ENCODE data around the gene SDC1.

GRCh38 chr2:20201671-20202070 lies 23.3 kb downstream of the SDC1 start:
- no peak for TF ChIP-seq CTCF (IDR thresholded peaks at IDR 0.05; ENCODE audit: poor library complexity)
- no peak for TF ChIP-seq EZH2 (IDR thresholded peaks at IDR 0.05; ENCODE audit: borderline replicate concordance)
- no peak for TF ChIP-seq EZH2phosphoT487 (IDR thresholded peaks at IDR 0.05; ENCODE audit: low read depth, severe bottlenecking, unreplicated experiment)
